ENCODE results near the gene KCNC2.

DNA sequence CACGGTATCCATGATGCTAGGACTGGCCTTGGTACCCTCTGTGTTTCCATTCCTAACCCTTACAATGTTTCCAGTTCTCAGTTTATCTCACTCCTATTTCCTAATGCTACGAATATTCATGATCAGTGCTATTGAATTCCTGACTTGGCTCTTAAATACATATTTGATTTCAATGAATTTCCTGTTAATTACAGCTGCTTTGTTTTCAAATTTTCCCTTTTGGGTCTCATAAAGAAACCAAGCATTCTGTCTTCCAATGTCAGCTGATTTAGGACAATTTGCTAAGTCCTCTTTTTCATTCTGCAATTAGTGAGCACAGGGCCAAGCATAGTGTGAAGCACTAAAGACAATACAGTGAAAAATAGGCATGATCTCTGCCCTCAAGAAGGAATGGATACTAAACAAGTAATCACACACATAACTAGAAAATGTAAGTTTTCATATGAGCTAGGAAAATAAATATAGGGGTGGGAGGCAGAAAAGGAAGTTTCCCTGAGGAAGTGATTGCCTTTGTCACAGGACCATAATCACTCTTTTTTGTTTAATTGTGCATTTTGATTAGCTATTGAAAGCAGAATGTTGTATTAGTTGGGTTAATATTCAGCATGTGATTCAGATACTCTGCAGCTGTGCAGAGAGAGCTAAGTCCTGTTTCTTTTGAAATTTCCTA, 88.5 kb downstream of the KCNC2 start:
- TF ChIP-seq, protein P1, sequence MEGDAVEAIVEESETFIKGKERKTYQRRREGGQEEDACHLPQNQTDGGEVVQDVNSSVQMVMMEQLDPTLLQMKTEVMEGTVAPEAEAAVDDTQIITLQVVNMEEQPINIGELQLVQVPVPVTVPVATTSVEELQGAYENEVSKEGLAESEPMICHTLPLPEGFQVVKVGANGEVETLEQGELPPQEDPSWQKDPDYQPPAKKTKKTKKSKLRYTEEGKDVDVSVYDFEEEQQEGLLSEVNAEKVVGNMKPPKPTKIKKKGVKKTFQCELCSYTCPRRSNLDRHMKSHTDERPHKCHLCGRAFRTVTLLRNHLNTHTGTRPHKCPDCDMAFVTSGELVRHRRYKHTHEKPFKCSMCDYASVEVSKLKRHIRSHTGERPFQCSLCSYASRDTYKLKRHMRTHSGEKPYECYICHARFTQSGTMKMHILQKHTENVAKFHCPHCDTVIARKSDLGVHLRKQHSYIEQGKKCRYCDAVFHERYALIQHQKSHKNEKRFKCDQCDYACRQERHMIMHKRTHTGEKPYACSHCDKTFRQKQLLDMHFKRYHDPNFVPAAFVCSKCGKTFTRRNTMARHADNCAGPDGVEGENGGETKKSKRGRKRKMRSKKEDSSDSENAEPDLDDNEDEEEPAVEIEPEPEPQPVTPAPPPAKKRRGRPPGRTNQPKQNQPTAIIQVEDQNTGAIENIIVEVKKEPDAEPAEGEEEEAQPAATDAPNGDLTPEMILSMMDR (IDR thresholded peaks at IDR 0.05) = no peak
- no peak for TF ChIP-seq POLR2AphosphoS5 (IDR thresholded peaks at IDR 0.05; ENCODE audit: low read depth, low read length)
